Fibroblast of villous mesenchyme (primary cell): ENCODE data around the gene BNC2. TPM values are rescaled to one million over a fixed set of nuclear protein-coding genes. Genes with fewer than 3 reads are reported as not detected.

Experiments used
- DNase-seq: peaks from one replicate; pipeline ENCODE4 v3.0.0-alpha.2; 2010; ENCODE audit warnings: low read depth
- H3K4me3 ChIP-seq: 2 replicates; pipeline ENCODE4 v1.5.1; 2011; ENCODE audit warnings: low read depth, mild to moderate bottlenecking, low read length
- total RNA-seq: library from RNA; depleted of rRNA; stranded (reverse); fragments of >200 nt; gene quantifications from 2 replicates; pipeline ENCODE4 v1.2.3, GENCODE V29; 2012
- TF ChIP-seq, protein P1 (sequence below): IDR thresholded peaks from 2 replicates; pipeline ENCODE4 v1.5.1; 2012; ENCODE audit warnings: low read depth, mild to moderate bottlenecking, low read length; ENCODE audit not compliant: insufficient read depth

BNC2 gene
- total RNA-seq, 1 donor, result 33.7 TPM

DNA sequence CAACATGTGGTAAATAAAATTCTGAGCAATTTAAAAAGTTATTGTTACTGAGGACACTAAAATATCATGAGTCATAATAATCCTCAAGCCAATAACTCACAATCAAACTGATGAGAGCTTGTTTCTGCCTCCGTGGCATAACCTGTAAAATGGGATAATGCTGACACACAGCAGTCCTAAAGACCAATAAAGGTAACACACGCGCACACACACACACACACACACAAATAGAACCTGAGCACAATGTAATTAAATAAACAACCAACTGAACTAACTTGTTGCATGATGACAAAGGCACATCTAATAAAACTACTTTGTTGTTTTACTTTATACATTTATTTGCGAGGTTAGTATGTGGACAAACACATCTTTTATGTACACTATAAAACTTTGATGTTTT lies 358.2 kb downstream of the BNC2 start:
- H3K4me3 ChIP-seq, result no peak overlapping the region
- TF ChIP-seq, protein P1, sequence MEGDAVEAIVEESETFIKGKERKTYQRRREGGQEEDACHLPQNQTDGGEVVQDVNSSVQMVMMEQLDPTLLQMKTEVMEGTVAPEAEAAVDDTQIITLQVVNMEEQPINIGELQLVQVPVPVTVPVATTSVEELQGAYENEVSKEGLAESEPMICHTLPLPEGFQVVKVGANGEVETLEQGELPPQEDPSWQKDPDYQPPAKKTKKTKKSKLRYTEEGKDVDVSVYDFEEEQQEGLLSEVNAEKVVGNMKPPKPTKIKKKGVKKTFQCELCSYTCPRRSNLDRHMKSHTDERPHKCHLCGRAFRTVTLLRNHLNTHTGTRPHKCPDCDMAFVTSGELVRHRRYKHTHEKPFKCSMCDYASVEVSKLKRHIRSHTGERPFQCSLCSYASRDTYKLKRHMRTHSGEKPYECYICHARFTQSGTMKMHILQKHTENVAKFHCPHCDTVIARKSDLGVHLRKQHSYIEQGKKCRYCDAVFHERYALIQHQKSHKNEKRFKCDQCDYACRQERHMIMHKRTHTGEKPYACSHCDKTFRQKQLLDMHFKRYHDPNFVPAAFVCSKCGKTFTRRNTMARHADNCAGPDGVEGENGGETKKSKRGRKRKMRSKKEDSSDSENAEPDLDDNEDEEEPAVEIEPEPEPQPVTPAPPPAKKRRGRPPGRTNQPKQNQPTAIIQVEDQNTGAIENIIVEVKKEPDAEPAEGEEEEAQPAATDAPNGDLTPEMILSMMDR, result no peak
- no peak for DNase-seq

DNA sequence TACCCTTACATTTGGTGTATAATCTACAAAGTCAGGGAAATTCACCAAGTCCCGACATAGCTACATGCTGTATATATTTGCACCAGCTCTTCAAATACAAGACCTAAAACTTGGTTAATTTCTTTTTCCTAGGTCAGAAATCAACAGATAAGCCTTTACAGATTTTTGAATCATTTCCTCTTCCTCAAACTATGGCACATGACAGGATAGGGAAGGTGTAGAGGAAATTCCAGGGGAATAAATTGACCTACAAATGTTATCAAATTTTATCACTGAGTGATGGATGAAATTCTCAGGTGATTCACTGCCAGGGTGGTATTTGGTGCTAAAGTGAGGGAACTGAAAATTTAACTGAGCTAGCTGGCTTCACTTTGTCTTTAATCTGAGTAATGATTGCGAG lies 360.0 kb downstream of the BNC2 start:
- TF ChIP-seq, protein P1, result no peak
- H3K4me3 ChIP-seq, result no peak overlapping the region
- DNase-seq, result no peak

GRCh38 chr9:16509997-16510396 lies 360.5 kb downstream of the BNC2 start:
- TF ChIP-seq, protein P1, result no peak
- H3K4me3 ChIP-seq, result no peak overlapping the region
- DNase-seq, result peak; percentile 72

GRCh38 chr9:16505199-16505598 lies 365.3 kb downstream of the BNC2 start:
- DNase-seq, result peak; percentile 82

GRCh38 chr9:16501726-16502125 lies 368.7 kb downstream of the BNC2 start:
- TF ChIP-seq, protein P1, result no peak
- DNase-seq, result no peak
- no peak overlapping the region for H3K4me3 ChIP-seq

More at GRCh38 chr9:16505199-16505598, 365.3 kb downstream of the BNC2 start:
- TF ChIP-seq, protein P1, result no peak
- H3K4me3 ChIP-seq, result no peak overlapping the region

DNA sequence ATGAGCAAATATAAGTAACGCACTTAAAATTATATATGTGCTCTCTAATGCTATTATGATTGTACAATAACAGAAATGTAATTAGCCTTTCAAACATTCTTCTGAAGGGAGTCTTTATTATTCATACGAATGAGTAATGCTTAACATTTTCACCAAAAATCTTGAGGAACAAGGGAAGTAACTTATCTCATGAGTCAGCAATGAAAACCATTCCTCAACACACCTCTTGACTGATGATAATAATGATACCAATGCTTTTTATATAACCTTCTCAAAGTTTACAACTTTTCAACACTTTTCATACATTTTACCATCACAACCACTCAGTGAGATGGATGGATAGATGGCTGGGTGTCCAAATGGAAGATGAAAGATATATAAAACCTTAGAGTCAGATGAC lies 369.3 kb downstream of the BNC2 start:
- no peak for DNase-seq
- H3K4me3 ChIP-seq, result no peak overlapping the region
- TF ChIP-seq, protein P1, result no peak

- DNase-seq, result no peak
- H3K4me3 ChIP-seq, result no peak overlapping the region
- TF ChIP-seq, protein P1, result no peak
Observed at GRCh38 chr9:16500386-16500785, 370.1 kb downstream of the BNC2 start.
